K562 (cell line): ENCODE results near the gene MADCAM1. TPM values are rescaled to one million over a fixed set of nuclear protein-coding genes. Genes with fewer than 3 reads are reported as not detected.

ENCODE experiments used
- BACH1 ChIP-seq: fragments of 200-800 bp; sonication (Bioruptor generic); IDR thresholded peaks from 2 replicates; pipeline ENCODE4 v1.6.1; 2016; ENCODE audit warnings: missing genetic modification characterization, missing compliant biosample characterization
- CHD4 ChIP-seq: fragments of 200-600 bp; sonication (generic); IDR thresholded peaks from 3 replicates; pipeline ENCODE4 v1.6.1; 2012; ENCODE audit warnings: low read depth, mild to moderate bottlenecking, mixed read lengths, low read length, inconsistent platforms; ENCODE audit not compliant: insufficient read depth, insufficient replicate concordance, poor library complexity, severe bottlenecking
- E2F3 ChIP-seq: fragments of 250-450 bp; sonication (Bioruptor Pico); IDR thresholded peaks from 2 replicates; pipeline ENCODE4 v1.4.0; 2020; ENCODE audit warnings: mild to moderate bottlenecking
- ETV1 ChIP-seq: fragments of 450-650 bp; conservative IDR thresholded peaks from 2 replicates; pipeline ENCODE4 v1.6.1; 2016; ENCODE audit warnings: missing genetic modification characterization, control low read depth, low read depth, missing compliant biosample characterization
- GATAD2A ChIP-seq: fragments of 450-650 bp; IDR thresholded peaks from 2 replicates; pipeline ENCODE4 v1.6.1; 2017
- HDAC6 ChIP-seq: IDR thresholded peaks from 2 replicates; pipeline ENCODE4 v1.6.1; 2012; ENCODE audit warnings: low read depth, mild to moderate bottlenecking, control low read depth, inconsistent platforms, low read length, moderate library complexity
- MAX ChIP-seq: sonication (generic); formaldehyde crosslinking; IDR thresholded peaks from 2 replicates; pipeline ENCODE4 v1.9.0; 2022; ENCODE audit warnings: mild to moderate bottlenecking, missing genetic modification reagents
- NR2C2 ChIP-seq, 2 experiments: fragments of 200-800 bp in 1 of 2; sonication (Bioruptor generic) in 1 of 2; sonication (generic) in 1 of 2; formaldehyde crosslinking in 1 of 2; IDR thresholded peaks; 2 replicates each; pipeline versions ENCODE4 v1.6.1 to v1.8.0; 2016 to 2022; ENCODE audit warnings: mild to moderate bottlenecking in 1 of 2, missing compliant biosample characterization in 1 of 2, missing genetic modification characterization in 1 of 2, missing genetic modification reagents in 1 of 2
- PPARD ChIP-seq: fragments of 250-450 bp; sonication (Bioruptor Pico); IDR thresholded peaks from 2 replicates; pipeline ENCODE4 v1.8.0; 2022; ENCODE audit warnings: inconsistent platforms, mild to moderate bottlenecking, moderate library complexity
- RBM17 ChIP-seq: fragments of 200-400 bp; formaldehyde crosslinking; IDR thresholded peaks from 2 replicates; pipeline ENCODE4 v1.6.1; 2017; ENCODE audit warnings: low read depth, mild to moderate bottlenecking, low read length, borderline replicate concordance
- SETDB1 ChIP-seq: IDR thresholded peaks from one replicate; pipeline ENCODE4 v1.6.1; 2012; ENCODE audit warnings: low read length, control low read depth, inconsistent platforms
- TCF3 ChIP-seq: sonication (generic); formaldehyde crosslinking; IDR thresholded peaks from 2 replicates; pipeline ENCODE4 v1.4.0; 2020; ENCODE audit warnings: mild to moderate bottlenecking, missing genetic modification reagents
- polyA plus RNA-seq, 8 experiments: library from polyadenylated mRNA; depleted of rRNA in 4 of 8; stranded (reverse) in 5 of 8; unstranded in 3 of 8; fragments of >200 nt; fragmentation: Nextera tagmentation in 2 of 8; fragmentation: Illumina TruSeq in 1 of 8; extraction: Ambion mirVana in 2 of 8; extraction: Trizol in 1 of 8; gene quantifications; 2 replicates each; pipeline versions ENCODE4 v1.2.1 to v1.2.3, GENCODE V29; 2011 to 2014; ENCODE audit warnings: inconsistent platforms in 1 of 8, missing spikeins in 1 of 8
- total RNA-seq, 7 experiments: library from RNA; depleted of rRNA in 6 of 7; stranded (reverse); fragments of >200 nt in 6 of 7; fragmentation: Illumina TruSeq in 2 of 7; extraction: Trizol in 2 of 7; gene quantifications; 2 replicates each; pipeline versions ENCODE4 v1.2.1 to v1.2.3, GENCODE V29; 2011 to 2021; ENCODE audit warnings: low replicate concordance in 1 of 7
- TF ChIP-seq, protein P1 (sequence below): fragments of 450-650 bp; IDR thresholded peaks from 2 replicates; pipeline ENCODE4 v1.6.1; 2017; ENCODE audit warnings: mild to moderate bottlenecking, moderate library complexity
- TF ChIP-seq, protein P2 (sequence below): fragments of 450-650 bp; IDR thresholded peaks from 2 replicates; pipeline ENCODE4 v1.6.1; 2016; ENCODE audit warnings: low read depth, mild to moderate bottlenecking, moderate library complexity
- TF ChIP-seq, protein P3 (sequence below), 2 experiments: fragments of 450-650 bp; IDR thresholded peaks; 2 replicates each; pipeline ENCODE4 v1.6.1; 2018; ENCODE audit warnings: mild to moderate bottlenecking in 2 of 2, low read depth in 1 of 2; ENCODE audit not compliant: partially characterized antibody in 2 of 2
- TF ChIP-seq, protein P4 (sequence below), 3 experiments: fragments of 200-800 bp in 1 of 3; fragments of 250-450 bp in 1 of 3; fragments of 450-650 bp in 1 of 3; sonication (Bioruptor Pico) in 1 of 3; sonication (Bioruptor generic) in 1 of 3; formaldehyde crosslinking in 1 of 3; IDR thresholded peaks; 2 replicates each; pipeline versions ENCODE4 v1.6.1 to v1.8.0; 2016 to 2022; ENCODE audit warnings: mild to moderate bottlenecking in 2 of 3, missing genetic modification characterization in 2 of 3, missing compliant biosample characterization in 1 of 3, moderate library complexity in 1 of 3

MADCAM1 gene
- total and polyA plus RNA-seq, 9 of the 15 experiments (the other 6 are each of a cell fraction or from before 2014, with no cell fraction given) = 0.09 to 0.36 (median 0.09) TPM; not detected in 6

DNA sequence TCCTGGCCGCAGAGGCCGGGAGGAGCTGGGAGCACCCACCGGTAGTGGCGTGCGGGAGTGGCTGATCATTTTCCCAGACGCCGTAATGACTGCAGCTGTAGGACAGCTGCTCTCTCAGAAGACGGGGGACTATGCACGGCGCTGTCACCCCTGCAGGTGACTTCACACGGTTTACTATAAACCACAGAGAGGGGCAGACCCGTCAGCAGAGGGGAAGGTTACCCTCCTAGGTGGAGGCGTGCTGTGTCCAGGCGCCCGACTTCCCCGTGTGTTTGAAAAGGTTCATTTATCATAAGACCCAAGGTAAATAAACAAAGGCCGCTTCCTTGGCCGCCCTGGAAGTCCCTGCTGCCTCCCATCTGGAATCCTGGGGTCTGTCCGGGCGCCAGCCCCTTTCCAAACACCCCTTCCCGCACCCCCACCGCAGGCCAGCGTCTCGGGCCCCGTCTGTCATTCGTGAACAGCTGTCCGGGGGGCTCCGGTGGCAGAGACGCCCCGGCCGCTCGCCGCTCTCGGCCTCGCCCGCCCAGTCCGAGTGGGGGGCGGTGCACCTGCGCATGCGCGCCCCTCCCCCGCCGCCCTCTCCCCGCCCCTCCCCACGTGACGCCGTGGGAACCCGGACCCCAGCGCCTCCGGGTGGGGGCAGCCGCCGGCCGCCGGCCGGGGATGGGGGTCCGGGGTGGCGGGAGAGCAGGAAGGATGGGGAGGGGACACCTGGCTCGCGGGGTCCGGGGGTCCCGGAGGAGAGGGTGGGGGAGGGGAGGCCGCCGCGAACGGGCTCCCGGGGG, 36.4 kb upstream of the MADCAM1 start (continued):
- TF ChIP-seq, protein P1, sequence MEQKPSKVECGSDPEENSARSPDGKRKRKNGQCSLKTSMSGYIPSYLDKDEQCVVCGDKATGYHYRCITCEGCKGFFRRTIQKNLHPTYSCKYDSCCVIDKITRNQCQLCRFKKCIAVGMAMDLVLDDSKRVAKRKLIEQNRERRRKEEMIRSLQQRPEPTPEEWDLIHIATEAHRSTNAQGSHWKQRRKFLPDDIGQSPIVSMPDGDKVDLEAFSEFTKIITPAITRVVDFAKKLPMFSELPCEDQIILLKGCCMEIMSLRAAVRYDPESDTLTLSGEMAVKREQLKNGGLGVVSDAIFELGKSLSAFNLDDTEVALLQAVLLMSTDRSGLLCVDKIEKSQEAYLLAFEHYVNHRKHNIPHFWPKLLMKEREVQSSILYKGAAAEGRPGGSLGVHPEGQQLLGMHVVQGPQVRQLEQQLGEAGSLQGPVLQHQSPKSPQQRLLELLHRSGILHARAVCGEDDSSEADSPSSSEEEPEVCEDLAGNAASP = no peak
- TF ChIP-seq, protein P2, sequence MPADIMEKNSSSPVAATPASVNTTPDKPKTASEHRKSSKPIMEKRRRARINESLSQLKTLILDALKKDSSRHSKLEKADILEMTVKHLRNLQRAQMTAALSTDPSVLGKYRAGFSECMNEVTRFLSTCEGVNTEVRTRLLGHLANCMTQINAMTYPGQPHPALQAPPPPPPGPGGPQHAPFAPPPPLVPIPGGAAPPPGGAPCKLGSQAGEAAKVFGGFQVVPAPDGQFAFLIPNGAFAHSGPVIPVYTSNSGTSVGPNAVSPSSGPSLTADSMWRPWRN = no peak
- TF ChIP-seq NR2C2 (CRISPR knock-in tag; IDR thresholded peaks at IDR 0.05) (no peak), NR2C2 (tag; IDR thresholded peaks at IDR 0.05) (no peak), PPARD (CRISPR knock-in tag) (no peak), HDAC6 (no peak), RBM17 (no peak), ETV1 (tag) (no peak), BACH1 (tag) (no peak), TCF3 (CRISPR knock-in tag) (no peak), SETDB1 (no peak), E2F3 (no peak), MAX (CRISPR knock-in tag) (no peak), GATAD2A (no peak), CHD4 (no peak)
- TF ChIP-seq, protein P3, sequence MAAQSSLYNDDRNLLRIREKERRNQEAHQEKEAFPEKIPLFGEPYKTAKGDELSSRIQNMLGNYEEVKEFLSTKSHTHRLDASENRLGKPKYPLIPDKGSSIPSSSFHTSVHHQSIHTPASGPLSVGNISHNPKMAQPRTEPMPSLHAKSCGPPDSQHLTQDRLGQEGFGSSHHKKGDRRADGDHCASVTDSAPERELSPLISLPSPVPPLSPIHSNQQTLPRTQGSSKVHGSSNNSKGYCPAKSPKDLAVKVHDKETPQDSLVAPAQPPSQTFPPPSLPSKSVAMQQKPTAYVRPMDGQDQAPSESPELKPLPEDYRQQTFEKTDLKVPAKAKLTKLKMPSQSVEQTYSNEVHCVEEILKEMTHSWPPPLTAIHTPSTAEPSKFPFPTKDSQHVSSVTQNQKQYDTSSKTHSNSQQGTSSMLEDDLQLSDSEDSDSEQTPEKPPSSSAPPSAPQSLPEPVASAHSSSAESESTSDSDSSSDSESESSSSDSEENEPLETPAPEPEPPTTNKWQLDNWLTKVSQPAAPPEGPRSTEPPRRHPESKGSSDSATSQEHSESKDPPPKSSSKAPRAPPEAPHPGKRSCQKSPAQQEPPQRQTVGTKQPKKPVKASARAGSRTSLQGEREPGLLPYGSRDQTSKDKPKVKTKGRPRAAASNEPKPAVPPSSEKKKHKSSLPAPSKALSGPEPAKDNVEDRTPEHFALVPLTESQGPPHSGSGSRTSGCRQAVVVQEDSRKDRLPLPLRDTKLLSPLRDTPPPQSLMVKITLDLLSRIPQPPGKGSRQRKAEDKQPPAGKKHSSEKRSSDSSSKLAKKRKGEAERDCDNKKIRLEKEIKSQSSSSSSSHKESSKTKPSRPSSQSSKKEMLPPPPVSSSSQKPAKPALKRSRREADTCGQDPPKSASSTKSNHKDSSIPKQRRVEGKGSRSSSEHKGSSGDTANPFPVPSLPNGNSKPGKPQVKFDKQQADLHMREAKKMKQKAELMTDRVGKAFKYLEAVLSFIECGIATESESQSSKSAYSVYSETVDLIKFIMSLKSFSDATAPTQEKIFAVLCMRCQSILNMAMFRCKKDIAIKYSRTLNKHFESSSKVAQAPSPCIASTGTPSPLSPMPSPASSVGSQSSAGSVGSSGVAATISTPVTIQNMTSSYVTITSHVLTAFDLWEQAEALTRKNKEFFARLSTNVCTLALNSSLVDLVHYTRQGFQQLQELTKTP (IDR thresholded peaks at IDR 0.05; ENCODE audit: low read depth in 1 of 2, partially characterized antibody in 2 of 2) = no peak
- TF ChIP-seq, protein P4, sequence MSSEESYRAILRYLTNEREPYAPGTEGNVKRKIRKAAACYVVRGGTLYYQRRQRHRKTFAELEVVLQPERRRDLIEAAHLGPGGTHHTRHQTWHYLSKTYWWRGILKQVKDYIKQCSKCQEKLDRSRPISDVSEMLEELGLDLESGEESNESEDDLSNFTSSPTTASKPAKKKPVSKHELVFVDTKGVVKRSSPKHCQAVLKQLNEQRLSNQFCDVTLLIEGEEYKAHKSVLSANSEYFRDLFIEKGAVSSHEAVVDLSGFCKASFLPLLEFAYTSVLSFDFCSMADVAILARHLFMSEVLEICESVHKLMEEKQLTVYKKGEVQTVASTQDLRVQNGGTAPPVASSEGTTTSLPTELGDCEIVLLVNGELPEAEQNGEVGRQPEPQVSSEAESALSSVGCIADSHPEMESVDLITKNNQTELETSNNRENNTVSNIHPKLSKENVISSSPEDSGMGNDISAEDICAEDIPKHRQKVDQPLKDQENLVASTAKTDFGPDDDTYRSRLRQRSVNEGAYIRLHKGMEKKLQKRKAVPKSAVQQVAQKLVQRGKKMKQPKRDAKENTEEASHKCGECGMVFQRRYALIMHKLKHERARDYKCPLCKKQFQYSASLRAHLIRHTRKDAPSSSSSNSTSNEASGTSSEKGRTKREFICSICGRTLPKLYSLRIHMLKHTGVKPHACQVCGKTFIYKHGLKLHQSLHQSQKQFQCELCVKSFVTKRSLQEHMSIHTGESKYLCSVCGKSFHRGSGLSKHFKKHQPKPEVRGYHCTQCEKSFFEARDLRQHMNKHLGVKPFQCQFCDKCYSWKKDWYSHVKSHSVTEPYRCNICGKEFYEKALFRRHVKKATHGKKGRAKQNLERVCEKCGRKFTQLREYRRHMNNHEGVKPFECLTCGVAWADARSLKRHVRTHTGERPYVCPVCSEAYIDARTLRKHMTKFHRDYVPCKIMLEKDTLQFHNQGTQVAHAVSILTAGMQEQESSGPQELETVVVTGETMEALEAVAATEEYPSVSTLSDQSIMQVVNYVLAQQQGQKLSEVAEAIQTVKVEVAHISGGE (CRISPR knock-in tag; IDR thresholded peaks at IDR 0.05) = no peak
